IMR-90 (cell line): ENCODE results near the gene RFT1. TPM values are rescaled to one million over a fixed set of nuclear protein-coding genes. Genes with fewer than 3 reads are reported as not detected.

Source experiments
- ATAC-seq: fragments of 200-7000 bp; cut with Tn5 transposase; 2 replicates; pipeline ENCODE4 v1.9.1; 2020; ENCODE audit warnings: low read depth, mild to moderate bottlenecking, moderate library complexity
- BruUV-seq: library from RNA; stranded (reverse); fragments of 400-500 nt; replicated peaks from 2 replicates; lab custom pipeline; 2021; lab: Mats Ljungman, UMichigan
- CTCF ChIA-PET: fragments of 300-600 bp; formaldehyde crosslinking; extraction: SDS; loops from one replicate; lab custom pipeline; 2021; ENCODE audit warnings: antibody characterized with exemption; lab: Yijun Ruan, JAX
- POLR2A ChIA-PET: fragments of 300-600 bp; sonication (Branson Sonifier 250); formaldehyde crosslinking; loops from one replicate; lab custom pipeline; 2022; ENCODE audit warnings: antibody characterized with exemption; ENCODE audit not compliant: unreplicated experiment; lab: Charles Lee
- DNase-seq: peaks from one replicate; pipeline ENCODE4 v3.0.0; 2013
- H2AFZ ChIP-seq: replicated peaks from 2 replicates; pipeline ENCODE3; 2013; ENCODE audit warnings: low read length, mild to moderate bottlenecking; ENCODE audit not compliant: poor library complexity
- H2AK5ac ChIP-seq: 2 replicates; pipeline ENCODE4 v1.6.1; 2013; ENCODE audit warnings: low read depth, low read length, inconsistent platforms
- H2AK9ac ChIP-seq: replicated peaks from 2 replicates; pipeline ENCODE3; 2013; ENCODE audit warnings: mild to moderate bottlenecking, low read depth, low read length, moderate library complexity; ENCODE audit not compliant: poor library complexity
- H2BK120ac ChIP-seq: 2 replicates; pipeline ENCODE4 v1.6.1; 2013; ENCODE audit warnings: low read depth, low read length, inconsistent platforms
- H2BK15ac ChIP-seq: 3 replicates; pipeline ENCODE4 v1.6.1; 2013; ENCODE audit warnings: low read depth, low read length, inconsistent platforms
- H2BK20ac ChIP-seq: 2 replicates; pipeline ENCODE4 v1.6.1; 2013; ENCODE audit warnings: low read depth, mild to moderate bottlenecking, inconsistent platforms, low read length, moderate library complexity
- H2BK5ac ChIP-seq: 2 replicates; pipeline ENCODE4 v1.6.1; 2013; ENCODE audit warnings: mild to moderate bottlenecking, low read depth, low read length, inconsistent platforms; ENCODE audit not compliant: poor library complexity, severe bottlenecking
- H3K14ac ChIP-seq: replicated peaks from 2 replicates; pipeline ENCODE4 v1.6.1; 2013; ENCODE audit warnings: low read depth, low read length, inconsistent platforms
- H3K18ac ChIP-seq: 2 replicates; pipeline ENCODE4 v1.6.1; 2013; ENCODE audit warnings: low read depth, low read length, control low read depth
- H3K23ac ChIP-seq: 2 replicates; pipeline ENCODE4 v1.6.1; 2013; ENCODE audit warnings: low read depth, low read length, inconsistent platforms
- H3K27ac ChIP-seq: 2 replicates; pipeline ENCODE4 v1.5.1; 2013; ENCODE audit warnings: mild to moderate bottlenecking, control low read depth, low read length; ENCODE audit not compliant: insufficient read depth
- H3K27me3 ChIP-seq: 2 replicates; pipeline ENCODE4 v1.6.1; 2013; ENCODE audit warnings: low read length; ENCODE audit not compliant: control insufficient read depth, insufficient read depth
- H3K36me3 ChIP-seq: 2 replicates; pipeline ENCODE4 v1.6.1; 2013; ENCODE audit warnings: low read length, mixed read lengths; ENCODE audit not compliant: control insufficient read depth, insufficient read depth
- H3K4ac ChIP-seq: 2 replicates; pipeline ENCODE4 v1.6.1; 2013; ENCODE audit warnings: low read depth, low read length, inconsistent platforms
- H3K4me1 ChIP-seq: 2 replicates; pipeline ENCODE4 v1.6.1; 2013; ENCODE audit warnings: low read length, mixed read lengths; ENCODE audit not compliant: control insufficient read depth, insufficient read depth
- H3K4me2 ChIP-seq: 2 replicates; pipeline ENCODE4 v1.6.1; 2013; ENCODE audit warnings: low read depth, mild to moderate bottlenecking, control low read depth, low read length, moderate library complexity
- H3K4me3 ChIP-seq: 2 replicates; pipeline ENCODE4 v1.5.1; 2013; ENCODE audit warnings: low read depth, mild to moderate bottlenecking, control low read depth, low read length, moderate library complexity; ENCODE audit not compliant: insufficient read depth
- H3K56ac ChIP-seq: 2 replicates; pipeline ENCODE4 v1.6.1; 2013; ENCODE audit warnings: low read length, inconsistent platforms; ENCODE audit not compliant: insufficient read depth; ENCODE audit errors: extremely low read depth
- H3K79me1 ChIP-seq, 2 experiments: 2 replicates each; pipeline ENCODE4 v1.6.1; 2013; ENCODE audit warnings: low read length in 2 of 2, inconsistent platforms in 1 of 2, low read depth in 1 of 2
- H3K9ac ChIP-seq: 2 replicates; pipeline ENCODE4 v1.6.1; 2013; ENCODE audit warnings: low read depth, low read length, control low read depth
- H3K9me1 ChIP-seq: 2 replicates; pipeline ENCODE4 v1.6.1; 2013; ENCODE audit warnings: low read length, inconsistent platforms; ENCODE audit not compliant: insufficient read depth
- H3K9me3 ChIP-seq: 2 replicates; pipeline ENCODE4 v1.6.1; 2013; ENCODE audit warnings: low read length; ENCODE audit not compliant: control insufficient read depth, insufficient read depth
- H4K20me1 ChIP-seq: 2 replicates; pipeline ENCODE4 v1.6.1; 2013; ENCODE audit warnings: low read length, inconsistent platforms; ENCODE audit not compliant: insufficient read depth
- H4K5ac ChIP-seq: 2 replicates; pipeline ENCODE4 v1.6.1; 2013; ENCODE audit warnings: mild to moderate bottlenecking, low read depth, low read length, control low read depth
- H4K8ac ChIP-seq, 2 experiments: 2 replicates each; pipeline ENCODE4 v1.6.1; 2013; ENCODE audit warnings: low read depth in 2 of 2, low read length in 2 of 2, control low read depth in 1 of 2, inconsistent platforms in 1 of 2
- H4K91ac ChIP-seq: 2 replicates; pipeline ENCODE4 v1.6.1; 2013; ENCODE audit warnings: low read depth, low read length, inconsistent platforms; ENCODE audit not compliant: insufficient read depth
- BHLHE40 ChIP-seq: fragments of 150-350 bp; IDR thresholded peaks from 2 replicates; pipeline ENCODE4 v1.6.1; 2016; ENCODE audit warnings: mild to moderate bottlenecking, low read depth, low read length
- CTCF ChIP-seq: conservative IDR thresholded peaks from 2 replicates; pipeline ENCODE4 v1.5.1; 2012; ENCODE audit warnings: mild to moderate bottlenecking, low read depth, low read length, improper control_type of control experiment
- ELK1 ChIP-seq: fragments of 150-350 bp; IDR thresholded peaks from 2 replicates; pipeline ENCODE4 v1.6.1; 2016; ENCODE audit warnings: low read depth, mild to moderate bottlenecking, low read length, moderate library complexity, borderline replicate concordance
- FOS ChIP-seq: fragments of 150-350 bp; IDR thresholded peaks from 2 replicates; pipeline ENCODE4 v1.6.1; 2016; ENCODE audit warnings: low read depth, low read length
- MAFK ChIP-seq: IDR thresholded peaks from 2 replicates; pipeline ENCODE4 v1.6.1; 2012; ENCODE audit warnings: low read depth, low read length, improper control_type of control experiment
- MAZ ChIP-seq: IDR thresholded peaks from 2 replicates; pipeline ENCODE4 v1.6.1; 2012; ENCODE audit warnings: low read depth, mild to moderate bottlenecking, low read length, improper control_type of control experiment, moderate library complexity, borderline replicate concordance
- MXI1 ChIP-seq: IDR thresholded peaks from 2 replicates; pipeline ENCODE4 v1.6.1; 2012; ENCODE audit warnings: low read depth, mild to moderate bottlenecking, low read length, moderate library complexity, borderline replicate concordance
- POLR2A ChIP-seq: IDR thresholded peaks from 2 replicates; pipeline ENCODE4 v1.6.1; 2012; ENCODE audit warnings: mild to moderate bottlenecking, low read depth, low read length
- RAD21 ChIP-seq: IDR thresholded peaks from 2 replicates; pipeline ENCODE4 v1.6.1; 2012; ENCODE audit warnings: low read length, improper control_type of control experiment
- RCOR1 ChIP-seq: IDR thresholded peaks from 2 replicates; pipeline ENCODE4 v1.6.1; 2012; ENCODE audit warnings: mild to moderate bottlenecking, low read length, improper control_type of control experiment; ENCODE audit not compliant: insufficient replicate concordance
- RFX5 ChIP-seq: IDR thresholded peaks from 2 replicates; pipeline ENCODE4 v1.8.0; 2012; ENCODE audit warnings: low read depth, mild to moderate bottlenecking, low read length, moderate library complexity
- SMC3 ChIP-seq: fragments of 150-350 bp; IDR thresholded peaks from 2 replicates; pipeline ENCODE4 v1.6.1; 2016; ENCODE audit warnings: low read depth, mild to moderate bottlenecking, antibody characterized with exemption, low read length, moderate library complexity
- WGBS, 2 experiments: methylation state at CpG; one replicate each; pipeline versions ENCODE4 v1.1.5 to v1.1.7; 2013; ENCODE audit warnings: missing lambda C conversion rate in 2 of 2; ENCODE audit not compliant: insufficient read length in 1 of 2; ENCODE audit errors: extremely low coverage in 2 of 2; 5-methylcytosine and 5-hydroxymethylcytosine counted together
- dilution Hi-C: fragments of 300-500 bp; cut with HindIII; formaldehyde crosslinking; loops from one replicate; pipeline ENCODE4 v1.14.3; 2018; ENCODE audit warnings: low sequenced_read_pairs; ENCODE audit not compliant: unreplicated experiment
- in situ Hi-C: fragments of 300-500 bp; cut with MboI; formaldehyde crosslinking; loops from 3 replicates; pipeline ENCODE4 v1.14.3; 2019; ENCODE audit warnings: low sequenced_read_pairs, inconsistent platforms, mixed read lengths
- intact Hi-C: fragments of 100-400 bp; cut with micrococcal nuclease; formaldehyde crosslinking; loops from 2 replicates; pipeline ENCODE4 v1.10.0; 2022
- polyA plus RNA-seq, 3 experiments: library from polyadenylated mRNA; depleted of rRNA; stranded (reverse); fragments of >200 nt; gene quantifications; 2 replicates each; pipeline ENCODE4 v1.2.3, GENCODE V29; 2012; ENCODE audit warnings: low replicate concordance in 1 of 3
- total RNA-seq: library from RNA; depleted of rRNA; stranded (reverse); fragments of >200 nt; gene quantifications from 2 replicates; pipeline ENCODE4 v1.2.3, GENCODE V29; 2012

The RFT1 gene
- total and polyA plus RNA-seq, 2 of the 4 experiments (the other 2 are of a cell fraction) = 14.5 to 23.5 TPM

- no CpG with 5 or more reads among the region's 4 CpGs for WGBS, 2 experiments
- Histone ChIP-seq H2AK9ac (peak overlapping the region; percentile 97), H2BK15ac (no peak overlapping the region), H2AFZ (peak overlapping the region; percentile 97), H4K5ac (no peak overlapping the region; the same call in 1 of the 2 replicates), H3K27ac (no peak overlapping the region), H3K14ac (peak overlapping the region; percentile 94), H2AK5ac (peak overlapping the region; percentile 96; the same call in 1 of the 2 replicates), H3K9me1 (peaks cover 26% of the 10 kb centered on the region), H4K91ac (peak overlapping the region; percentile 89; the same call in 1 of the 2 replicates), H3K4me2 (no peak overlapping the region), H3K56ac (no peak overlapping the region), H3K4ac (peak overlapping the region; percentile 97), H3K9me3 (no peaks in the 10 kb centered on the region), H2BK20ac (no peak overlapping the region), H2BK5ac (no peak overlapping the region), H3K18ac (no peak overlapping the region), H3K23ac (no peak overlapping the region), H3K36me3 (0 out of 2 replicates have a peak, but pooled peaks cover 2% of the 10 kb centered on the region), H4K8ac (peak overlapping the region; percentile 90 to 99; a peak in 3 of 4 replicates), H3K79me1 (peaks cover 22 to 72% of the 10 kb centered on the region in 2 experiments), H2BK120ac (no peak overlapping the region), H3K4me1 (peaks cover 17% of the 10 kb centered on the region), H3K9ac (no peak overlapping the region), H3K4me3 (no peak overlapping the region), H3K27me3 (no peaks in the 10 kb centered on the region), H4K20me1 (peaks cover 13% of the 10 kb centered on the region; the same call in 1 of the 2 replicates)
- TF ChIP-seq SMC3 (no peak), RFX5 (no peak), BHLHE40 (no peak), MAZ (no peak), POLR2A (no peak), FOS (no peak), RCOR1 (no peak), CTCF (no peak), RAD21 (no peak), MXI1 (no peak), MAFK (no peak), ELK1 (no peak)
- BruUV-seq = no TSS peak
- intact Hi-C loops = no loop called here
- in situ Hi-C loops = no loop called here
- POLR2A ChIA-PET = no interaction called here
- no peak for DNase-seq
- CTCF ChIA-PET = no interaction called here
- no peak for ATAC-seq
- dilution Hi-C loops = no loop called here
Measured at GRCh38 chr3:53166206-53166605, 36.0 kb upstream of the RFT1 start.
